HCT116 (cell line): ENCODE results near the gene TXNDC15.

Experiments used
- ATF3 ChIP-seq: IDR thresholded peaks from 2 replicates; pipeline ENCODE4 v1.6.1; 2012
- CBX3 ChIP-seq: IDR thresholded peaks from 2 replicates; pipeline ENCODE4 v1.6.1; 2012; ENCODE audit warnings: low read depth
- CEBPB ChIP-seq: IDR thresholded peaks from 2 replicates; pipeline ENCODE4 v1.6.1; 2012; ENCODE audit warnings: low read depth
- EZH2 ChIP-seq: fragments of 200-600 bp; sonication (generic); IDR thresholded peaks from 2 replicates; pipeline ENCODE4 v1.6.1; 2017; ENCODE audit warnings: antibody characterized with exemption, mixed run types
- EZH2phosphoT487 ChIP-seq: fragments of 200-600 bp; IDR thresholded peaks from 2 replicates; pipeline ENCODE4 v1.6.1; 2018; ENCODE audit warnings: antibody characterized with exemption, borderline replicate concordance
- POLR2A ChIP-seq: IDR thresholded peaks from 2 replicates; pipeline ENCODE4 v1.7.0; 2011; ENCODE audit warnings: borderline replicate concordance; ENCODE audit not compliant: insufficient read depth, insufficient read length; ENCODE audit errors: extremely low read depth
- POLR2AphosphoS5 ChIP-seq: IDR thresholded peaks from 2 replicates; pipeline ENCODE4 v1.6.1; 2011; ENCODE audit warnings: mild to moderate bottlenecking, low read depth, low read length, moderate library complexity
- RAD21 ChIP-seq: IDR thresholded peaks from 2 replicates; pipeline ENCODE4 v1.6.1; 2012; ENCODE audit warnings: low read depth, mild to moderate bottlenecking
- TCF7L2 ChIP-seq: IDR thresholded peaks from 2 replicates; pipeline ENCODE4 v1.7.0; 2011; ENCODE audit warnings: borderline replicate concordance, inconsistent platforms; ENCODE audit not compliant: insufficient read depth, insufficient read length; ENCODE audit errors: extremely low read depth
- YY1 ChIP-seq: IDR thresholded peaks from 2 replicates; pipeline ENCODE4 v1.6.1; 2011; ENCODE audit warnings: low read length, low read depth, moderate library complexity, mild to moderate bottlenecking; ENCODE audit not compliant: insufficient replicate concordance; ENCODE audit errors: extremely low read depth
- ZFX ChIP-seq: fragments of 450-650 bp; IDR thresholded peaks from 2 replicates; pipeline ENCODE4 v1.6.1; 2017
- ZNF274 ChIP-seq: fragments of 200-500 bp; sonication (Bioruptor generic); IDR thresholded peaks from 2 replicates; pipeline ENCODE4 v1.6.1; 2014; ENCODE audit warnings: mild to moderate bottlenecking, low read depth, low read length, inconsistent platforms
- TF ChIP-seq, protein P1 (sequence below), 3 experiments: fragments of 200-600 bp in 1 of 3; sonication (generic) in 1 of 3; IDR thresholded peaks in 2 of 3; conservative IDR thresholded peaks in 1 of 3; 2 replicates each; pipeline ENCODE4 v1.5.1; 2012 to 2017; ENCODE audit warnings: low read depth in 2 of 3, low read length in 2 of 3, antibody characterized with exemption in 1 of 3, borderline replicate concordance in 1 of 3, control low read depth in 1 of 3, mild to moderate bottlenecking in 1 of 3, mixed read lengths in 1 of 3, mixed run types in 1 of 3, moderate library complexity in 1 of 3; ENCODE audit not compliant: insufficient read depth in 1 of 3

- TF ChIP-seq, protein P1, sequence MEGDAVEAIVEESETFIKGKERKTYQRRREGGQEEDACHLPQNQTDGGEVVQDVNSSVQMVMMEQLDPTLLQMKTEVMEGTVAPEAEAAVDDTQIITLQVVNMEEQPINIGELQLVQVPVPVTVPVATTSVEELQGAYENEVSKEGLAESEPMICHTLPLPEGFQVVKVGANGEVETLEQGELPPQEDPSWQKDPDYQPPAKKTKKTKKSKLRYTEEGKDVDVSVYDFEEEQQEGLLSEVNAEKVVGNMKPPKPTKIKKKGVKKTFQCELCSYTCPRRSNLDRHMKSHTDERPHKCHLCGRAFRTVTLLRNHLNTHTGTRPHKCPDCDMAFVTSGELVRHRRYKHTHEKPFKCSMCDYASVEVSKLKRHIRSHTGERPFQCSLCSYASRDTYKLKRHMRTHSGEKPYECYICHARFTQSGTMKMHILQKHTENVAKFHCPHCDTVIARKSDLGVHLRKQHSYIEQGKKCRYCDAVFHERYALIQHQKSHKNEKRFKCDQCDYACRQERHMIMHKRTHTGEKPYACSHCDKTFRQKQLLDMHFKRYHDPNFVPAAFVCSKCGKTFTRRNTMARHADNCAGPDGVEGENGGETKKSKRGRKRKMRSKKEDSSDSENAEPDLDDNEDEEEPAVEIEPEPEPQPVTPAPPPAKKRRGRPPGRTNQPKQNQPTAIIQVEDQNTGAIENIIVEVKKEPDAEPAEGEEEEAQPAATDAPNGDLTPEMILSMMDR (IDR thresholded peaks at IDR 0.05 in 2 of 3, conservative IDR thresholded peaks at IDR 0.05 in 1 of 3; ENCODE audit: borderline replicate concordance in 1 of 3, insufficient read depth in 1 of 3, low read depth in 2 of 3, low read length in 2 of 3) = no peak
- TF ChIP-seq ZNF274 (no peak), YY1 (no peak), CBX3 (no peak), POLR2A (no peak), POLR2AphosphoS5 (no peak), RAD21 (no peak), EZH2 (no peak), EZH2phosphoT487 (no peak), ATF3 (no peak), TCF7L2 (no peak), CEBPB (no peak), ZFX (no peak)
These were observed 70.5 kb downstream of the TXNDC15 start for GRCh38 chr5:134944630-134945029.
